GM18519 (cell line): Measurements from ENCODE around the gene EGR2.
"Not testable (repeated sequence)": the region's sequence is repeated elsewhere in the genome, so short reads cannot be mapped to it uniquely, and the experiment has no call there.

Source experiments
- ATAC-seq: cut with Tn5 transposase; IDR thresholded peaks from one replicate; pipeline ENCODE4 v1.9.1; 2021; ENCODE audit warnings: mild to moderate bottlenecking, moderate library complexity; ENCODE audit not compliant: unreplicated experiment, low FRiP score

The EGR2 gene

DNA sequence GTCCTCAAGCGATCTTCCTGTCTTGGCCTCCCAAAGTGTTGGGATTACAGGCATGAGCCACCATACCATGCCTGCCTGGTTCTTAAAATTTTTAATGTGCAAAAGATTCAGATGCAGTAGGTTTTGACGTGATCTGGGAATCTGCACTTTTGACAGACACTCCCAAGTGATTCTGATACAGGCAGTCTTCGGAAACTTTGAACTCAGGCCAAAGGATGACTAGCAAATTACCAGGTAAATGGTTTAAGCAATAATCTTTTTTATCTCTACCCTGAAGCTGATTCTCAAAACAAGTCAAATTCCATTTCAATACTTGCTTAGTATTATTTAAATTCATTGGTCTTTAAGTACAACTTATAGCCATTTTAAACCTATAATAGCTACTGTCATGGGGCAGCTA lies 14.3 kb downstream of the EGR2 start:
- ATAC-seq = no peak

DNA sequence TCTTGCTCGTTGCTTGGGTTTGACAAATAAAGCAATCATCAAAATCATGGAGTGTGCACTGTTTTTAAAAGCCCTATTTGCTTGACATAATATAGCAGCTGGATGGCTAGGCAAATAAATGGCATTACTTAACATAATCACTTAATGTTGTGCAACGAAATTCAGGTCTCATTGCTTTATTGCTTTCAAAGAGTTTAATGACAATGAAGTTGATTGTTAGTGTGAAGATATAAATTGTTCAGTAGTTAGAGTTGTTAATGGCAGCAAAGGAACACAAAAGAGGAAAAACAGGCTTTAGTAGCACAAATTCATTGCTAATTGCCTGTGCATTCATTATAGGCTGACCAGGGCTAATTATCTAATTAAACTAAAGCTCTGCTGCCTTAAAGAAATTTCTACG lies 19.3 kb downstream of the EGR2 start:
- ATAC-seq = no peak

- no peak for ATAC-seq
Observed at GRCh38 chr10:62795762-62796161, 20.4 kb downstream of the EGR2 start.

DNA sequence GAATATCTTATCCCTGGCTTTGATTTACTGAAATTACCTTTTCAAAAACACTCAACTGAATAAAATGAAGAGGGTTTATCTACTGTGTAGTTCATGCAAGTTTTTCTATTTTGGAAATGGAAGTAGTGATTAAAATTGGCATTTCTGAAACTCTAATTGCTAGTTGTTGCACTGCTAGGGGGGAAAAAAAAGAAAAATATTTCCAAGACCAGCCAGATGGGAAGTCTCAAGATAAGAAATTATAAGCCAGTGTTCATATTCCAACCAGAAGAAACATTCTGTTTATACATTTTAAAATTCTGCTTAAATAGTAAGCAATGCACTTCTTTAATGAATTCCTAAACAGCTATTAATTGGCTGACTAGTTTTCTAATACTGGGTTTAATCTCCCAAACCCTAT lies 21.1 kb downstream of the EGR2 start:
- no peak for ATAC-seq

- no peak for ATAC-seq
Observed at GRCh38 chr10:62794306-62794705, 21.9 kb downstream of the EGR2 start.

DNA sequence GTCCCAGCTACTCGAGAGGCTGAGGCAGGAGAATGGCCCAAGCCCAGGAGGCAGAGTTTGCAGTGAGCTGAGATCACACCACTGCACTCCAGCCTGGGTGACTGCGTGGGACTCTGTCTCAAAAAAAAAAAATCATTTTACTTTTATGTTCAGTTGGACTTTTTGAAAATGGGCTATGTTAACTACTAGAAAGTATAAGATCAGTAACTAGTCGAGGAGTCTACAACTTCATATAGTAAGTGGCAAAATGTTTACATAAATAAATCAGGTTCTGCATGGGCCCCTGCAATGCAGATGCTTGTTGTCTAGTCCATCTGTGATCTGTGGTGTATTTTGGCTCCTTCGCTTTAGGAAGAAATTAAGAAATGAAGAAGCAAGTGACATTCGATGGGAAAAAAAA lies 23.9 kb downstream of the EGR2 start:
- ATAC-seq = no peak

GRCh38 chr10:62790571-62790970 lies 25.6 kb downstream of the EGR2 start:
- no peak for ATAC-seq

GRCh38 chr10:62790019-62790555 lies 26.1 kb downstream of the EGR2 start:
- ATAC-seq = no peak

GRCh38 chr10:62788861-62789467 lies 27.2 kb downstream of the EGR2 start:
- no peak for ATAC-seq

GRCh38 chr10:62788285-62788684 lies 27.9 kb downstream of the EGR2 start:
- ATAC-seq = not testable (repeated sequence)

DNA sequence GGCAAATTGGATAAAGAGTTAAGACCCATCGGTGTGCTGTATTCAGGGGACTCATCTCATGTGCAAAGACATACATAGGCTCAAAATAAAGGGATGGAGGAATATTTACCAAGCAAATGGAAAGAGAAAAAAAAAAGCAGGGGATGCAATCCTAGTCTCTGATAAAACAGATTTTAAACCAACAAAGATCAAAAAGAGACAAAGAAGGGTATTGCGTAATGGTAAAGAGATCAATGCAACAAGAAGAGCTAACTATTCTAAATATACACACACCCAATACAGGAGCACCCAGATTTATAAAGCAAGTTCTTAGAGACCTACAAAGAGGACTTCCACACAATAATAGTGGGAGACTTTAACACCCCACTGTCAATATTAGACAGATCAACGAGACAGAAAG lies 31.6 kb downstream of the EGR2 start:
- not testable (repeated sequence) for ATAC-seq

GRCh38 chr10:62779487-62780248 lies 36.5 kb downstream of the EGR2 start:
- peak; percentile 62 for ATAC-seq

DNA sequence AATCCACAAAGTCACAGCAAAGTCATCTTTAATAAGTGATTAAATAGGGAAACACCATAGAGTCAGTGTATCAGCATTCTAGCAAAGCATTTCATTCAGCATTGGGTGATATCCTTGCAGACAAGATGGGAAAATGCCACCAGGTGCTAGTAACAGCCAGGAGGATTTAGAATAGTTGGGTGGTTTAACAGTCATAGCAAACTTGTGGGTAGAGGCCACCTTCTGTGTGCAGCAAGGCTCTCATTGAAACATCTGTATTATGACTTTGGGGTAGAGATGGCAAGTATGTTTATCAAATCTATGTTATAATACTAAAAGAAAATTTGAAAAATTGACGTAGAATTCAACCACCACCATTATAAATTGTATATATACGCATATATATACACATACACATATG lies 38.0 kb downstream of the EGR2 start:
- peak; percentile 42 for ATAC-seq

DNA sequence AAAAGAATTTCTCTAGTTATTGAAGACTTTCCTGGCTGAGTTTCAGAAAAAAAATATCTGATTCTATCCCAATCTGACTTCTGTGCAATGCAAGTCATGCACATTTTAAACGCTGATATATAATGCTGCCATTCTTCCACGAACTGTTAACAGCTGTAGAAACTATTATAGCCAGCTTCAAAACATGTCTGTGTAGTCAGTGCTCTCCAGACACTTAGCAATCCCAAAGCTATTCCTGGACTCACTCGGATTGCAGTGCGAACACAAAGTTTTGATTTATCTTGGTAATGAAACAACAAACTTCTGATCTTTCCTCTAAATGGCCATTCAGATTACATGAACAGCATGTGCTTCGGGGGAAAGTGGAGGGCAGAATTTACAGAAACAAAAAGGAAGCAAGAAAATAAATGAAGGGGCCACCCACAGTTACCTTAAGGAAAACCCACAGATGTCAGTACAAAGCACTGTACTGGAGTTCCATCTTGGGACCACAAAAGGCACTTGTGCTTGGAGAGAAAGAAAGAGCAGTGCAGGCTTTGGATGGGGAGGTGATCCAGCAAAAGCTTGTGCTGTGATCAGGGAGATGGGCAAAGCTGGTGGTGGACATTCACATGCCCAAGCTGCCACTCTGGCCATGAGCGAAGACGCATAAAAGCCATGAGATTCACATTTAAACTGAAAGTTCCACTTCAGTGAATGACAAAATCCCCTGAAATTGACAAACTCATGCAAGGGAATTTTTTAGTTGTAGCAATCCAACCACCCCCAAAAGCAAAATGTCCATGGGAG lies 43.8 kb downstream of the EGR2 start:
- ATAC-seq = no peak

GRCh38 chr10:62769574-62770242 lies 46.5 kb downstream of the EGR2 start:
- peak; percentile 48 for ATAC-seq

GRCh38 chr10:62766386-62766785 lies 49.8 kb downstream of the EGR2 start:
- ATAC-seq = no peak

DNA sequence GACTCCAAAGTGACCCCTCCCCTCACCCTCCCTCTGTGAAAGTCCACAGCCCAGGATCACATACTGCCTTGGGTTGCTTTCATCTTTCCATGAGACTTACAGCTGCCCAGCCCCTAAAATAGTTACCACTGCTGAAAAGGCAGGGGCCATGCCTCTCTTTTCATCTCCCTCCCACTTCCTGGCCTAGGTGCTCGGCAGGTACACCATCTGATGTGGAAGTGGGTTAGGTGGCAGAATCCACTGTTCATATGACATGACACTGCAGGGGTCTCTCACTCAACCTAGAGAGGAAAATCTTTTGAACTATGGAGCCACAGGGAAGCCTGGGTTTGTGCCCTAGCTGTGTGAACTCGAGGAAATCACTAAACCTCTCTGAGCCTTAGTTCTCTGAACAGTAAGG lies 50.4 kb downstream of the EGR2 start:
- no peak for ATAC-seq

GRCh38 chr10:62764011-62764410 lies 52.2 kb downstream of the EGR2 start:
- ATAC-seq = no peak

GRCh38 chr10:62763155-62763554 lies 53.0 kb downstream of the EGR2 start:
- ATAC-seq = no peak
